Astrocyte of the cerebellum (primary cell): ENCODE results near the gene GRIN2A.

ENCODE experiments used
- DNase-seq: peaks from one replicate; pipeline ENCODE4 v3.0.0-alpha.2; 2011; ENCODE audit warnings: low read depth
- H3K4me3 ChIP-seq: 2 replicates; pipeline ENCODE4 v1.5.1; 2011; ENCODE audit warnings: mild to moderate bottlenecking, low read depth, low read length, moderate library complexity
- CTCF ChIP-seq: IDR thresholded peaks from 2 replicates; pipeline ENCODE4 v1.5.1; 2012; ENCODE audit warnings: low read length, low read depth, moderate library complexity, mild to moderate bottlenecking; ENCODE audit errors: missing control alignments
- in situ Hi-C: cut with HindIII; loops from 2 replicates; pipeline ENCODE4 v1.10.0; 2017; ENCODE audit warnings: low sequenced_read_pairs

The GRIN2A gene

DNA sequence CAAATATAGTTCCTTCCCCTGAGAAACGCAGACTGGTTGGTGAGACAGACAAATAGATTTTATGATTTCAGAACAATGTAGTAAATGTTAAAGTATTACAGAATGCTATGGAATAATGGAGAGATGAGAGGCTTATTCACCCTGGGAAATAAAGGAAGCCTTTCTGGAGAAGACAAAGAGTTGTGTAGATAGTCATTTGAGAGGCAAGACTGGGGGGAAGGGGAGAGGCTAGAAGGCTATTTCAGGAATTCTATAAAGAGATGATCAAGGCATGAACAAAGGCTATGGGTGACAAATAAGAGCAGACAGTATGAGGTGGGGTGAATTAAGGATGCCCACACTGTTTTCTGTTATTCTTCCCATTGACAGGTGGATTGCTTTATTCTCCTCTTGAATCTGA lies 211.4 kb downstream of the GRIN2A start:
- in situ Hi-C loops, result no loop called here
- DNase-seq, result no peak
- TF ChIP-seq CTCF, result no peak
- no peak overlapping the region for H3K4me3 ChIP-seq

- in situ Hi-C loops, result no loop called here
- no peak for DNase-seq
- no peak overlapping the region for H3K4me3 ChIP-seq
- no peak for TF ChIP-seq CTCF
These were observed 212.0 kb downstream of the GRIN2A start for GRCh38 chr16:9970244-9970643.

DNA sequence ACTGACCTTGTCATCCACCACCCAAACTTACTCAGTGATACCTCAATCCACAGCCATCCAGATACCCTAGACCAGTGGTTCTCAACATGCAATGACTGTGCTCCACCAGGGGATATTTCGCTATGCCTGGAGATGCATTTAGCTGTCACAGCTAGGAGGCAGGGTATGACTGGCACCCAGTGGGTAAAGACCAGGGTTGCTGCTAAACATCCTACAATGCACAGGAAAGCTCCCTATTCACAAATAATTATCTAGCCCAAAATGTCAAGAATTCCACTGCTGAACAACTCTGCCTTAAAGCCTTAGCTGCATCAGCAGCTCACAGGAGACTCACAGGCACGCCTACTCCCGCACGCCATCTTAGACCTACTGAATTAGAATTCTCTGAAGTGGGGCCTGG lies 212.6 kb downstream of the GRIN2A start:
- no peak for TF ChIP-seq CTCF
- DNase-seq, result no peak
- no peak overlapping the region for H3K4me3 ChIP-seq
- in situ Hi-C loops, result no loop called here

GRCh38 chr16:9966569-9967157 lies 215.6 kb downstream of the GRIN2A start:
- H3K4me3 ChIP-seq, result no peak overlapping the region
- in situ Hi-C loops, result no loop called here
- DNase-seq, result peak; percentile 6
- TF ChIP-seq CTCF, result no peak

DNA sequence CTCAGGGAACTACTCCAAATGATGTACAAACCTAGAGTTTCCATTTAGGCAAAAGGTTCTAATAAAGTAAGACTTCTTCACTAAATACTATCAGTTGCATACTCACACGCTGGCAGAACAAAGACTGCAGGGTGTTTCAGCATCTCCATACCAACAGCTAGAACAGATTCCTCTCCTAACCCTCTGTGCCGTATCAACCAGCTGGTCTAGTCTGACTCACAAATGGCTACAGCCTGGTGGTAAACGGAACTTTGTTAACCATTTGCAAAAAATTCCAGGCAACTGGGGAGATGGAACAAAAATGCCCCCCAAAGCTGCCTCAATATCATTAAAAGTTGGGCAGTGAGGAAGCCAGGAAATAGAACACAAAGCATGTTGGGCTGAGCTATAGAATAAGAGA lies 217.1 kb downstream of the GRIN2A start:
- no peak for DNase-seq
- in situ Hi-C loops, result no loop called here
- no peak for TF ChIP-seq CTCF
- H3K4me3 ChIP-seq, result no peak overlapping the region

DNA sequence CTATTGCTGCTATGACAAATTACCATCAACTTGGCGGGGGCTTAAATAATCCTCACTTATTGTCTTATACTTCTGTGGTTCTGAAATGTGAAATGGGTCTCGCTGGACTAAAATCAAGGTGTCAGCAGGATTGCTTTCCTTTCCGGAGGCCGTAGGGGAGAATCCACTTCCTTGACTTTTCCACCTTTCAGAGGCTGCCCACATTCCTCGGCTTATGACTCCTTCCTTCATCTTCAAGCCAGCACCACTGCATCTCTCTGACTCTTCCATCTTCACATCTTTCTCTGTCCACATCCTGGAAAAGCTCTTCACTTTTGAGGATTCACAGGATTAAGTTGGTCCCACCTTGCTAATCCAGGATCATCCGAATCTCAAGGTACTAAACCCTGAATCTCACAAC lies 217.8 kb downstream of the GRIN2A start:
- TF ChIP-seq CTCF, result no peak
- in situ Hi-C loops, result no loop called here
- DNase-seq, result no peak
- H3K4me3 ChIP-seq, result no peak overlapping the region

DNA sequence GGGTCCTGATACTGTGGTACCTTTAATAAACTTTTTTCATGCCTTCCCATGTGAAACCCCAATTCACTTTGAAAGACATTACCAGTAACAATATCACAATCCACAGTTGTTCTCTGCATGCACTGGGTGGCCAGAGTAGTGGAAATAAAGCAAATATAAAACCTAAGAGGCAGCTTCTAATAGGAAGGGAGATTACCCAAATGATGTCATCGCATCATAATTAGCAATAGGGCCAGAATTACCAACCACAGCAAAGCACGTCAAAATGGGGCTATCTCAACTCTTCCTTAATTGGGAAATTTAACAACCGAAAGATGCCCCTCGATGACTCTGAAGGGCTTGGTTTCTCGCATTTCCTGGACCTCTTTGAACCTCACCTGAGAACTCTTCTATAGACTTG lies 224.8 kb downstream of the GRIN2A start:
- no peak overlapping the region for H3K4me3 ChIP-seq
- no peak for DNase-seq
- TF ChIP-seq CTCF, result no peak
- in situ Hi-C loops, result no loop called here
